H1 (cell line): ENCODE data around the gene KRTAP10-7. TPM values are rescaled to one million over a fixed set of nuclear protein-coding genes. Genes with fewer than 3 reads are reported as not detected.
"Not testable (repeated sequence)": the region's sequence is repeated elsewhere in the genome, so short reads cannot be mapped to it uniquely, and the experiment has no call there.

Experiments
- CTCF ChIA-PET: fragments of 300-600 bp; sonication (Branson Sonifier 250); formaldehyde crosslinking; loops from one replicate; lab custom pipeline; 2021; ENCODE audit not compliant: partially characterized antibody; lab: Charles Lee
- POLR2A ChIA-PET: fragments of 300-600 bp; sonication (Branson Sonifier 250); formaldehyde crosslinking; loops from one replicate; lab custom pipeline; 2021; ENCODE audit warnings: inconsistent platforms; ENCODE audit not compliant: partially characterized antibody; lab: Charles Lee
- DNase-seq, 2 experiments: peaks; one replicate each; pipeline versions ENCODE4 v3.0.0 to v3.0.0-alpha.2; 2010 to 2022; ENCODE audit warnings: low spot score in 2 of 2, low read depth in 1 of 2, mixed read lengths in 1 of 2
- FAIRE-seq: peaks from 2 replicates; lab custom pipeline; 2011; peaks lifted over from hg19 to GRCh38; lab: Jason Lieb, UNC
- H2AFZ ChIP-seq: 2 replicates; pipeline ENCODE4 v1.8.1; 2012; ENCODE audit warnings: low read length, inconsistent platforms
- H2AK5ac ChIP-seq: 2 replicates; pipeline ENCODE4 v1.6.1; 2013; ENCODE audit warnings: low read depth, low read length
- H2BK120ac ChIP-seq: replicated peaks from 2 replicates; pipeline ENCODE3; 2013; ENCODE audit warnings: low read depth, low read length, inconsistent platforms
- H2BK12ac ChIP-seq: 2 replicates; pipeline ENCODE4 v1.6.1; 2013; ENCODE audit warnings: low read depth, low read length
- H2BK15ac ChIP-seq: 2 replicates; pipeline ENCODE4 v1.6.1; 2013; ENCODE audit warnings: low read length
- H2BK20ac ChIP-seq: 2 replicates; pipeline ENCODE4 v1.6.1; 2013; ENCODE audit warnings: low read length
- H2BK5ac ChIP-seq: 2 replicates; pipeline ENCODE4 v1.6.1; 2013; ENCODE audit warnings: low read depth, low read length
- H3K14ac ChIP-seq: 2 replicates; pipeline ENCODE4 v1.6.1; 2013; ENCODE audit warnings: inconsistent platforms; ENCODE audit not compliant: insufficient read length
- H3K18ac ChIP-seq: 2 replicates; pipeline ENCODE4 v1.6.1; 2013; ENCODE audit warnings: low read length; ENCODE audit errors: extremely low read depth
- H3K23ac ChIP-seq: 2 replicates; pipeline ENCODE4 v1.6.1; 2013; ENCODE audit warnings: inconsistent platforms; ENCODE audit not compliant: insufficient read length
- H3K23me2 ChIP-seq: 2 replicates; pipeline ENCODE4 v1.6.1; 2013; ENCODE audit warnings: low read depth, low read length
- H3K27ac ChIP-seq: 2 replicates; pipeline ENCODE4 v1.6.1; 2011; ENCODE audit warnings: low read depth, low read length, inconsistent platforms
- H3K27me3 ChIP-seq, 4 experiments: replicated peaks in 1 of 4; 1 replicate in 1 of 4; 2 replicates in 3 of 4; pipeline versions ENCODE4 v1.6.1 to v1.8.1; 2011 to 2013; ENCODE audit warnings: low read length in 3 of 4, mild to moderate bottlenecking in 3 of 4, inconsistent platforms in 2 of 4, mixed read lengths in 2 of 4, moderate library complexity in 1 of 4; ENCODE audit not compliant: control insufficient read depth in 3 of 4, insufficient read depth in 3 of 4; ENCODE audit errors: extremely low read depth in 1 of 4
- H3K36me3 ChIP-seq, 4 experiments: 2 replicates each; pipeline versions ENCODE4 v1.6.1 to v1.8.1; 2011 to 2013; ENCODE audit warnings: mild to moderate bottlenecking in 4 of 4, low read length in 3 of 4, moderate library complexity in 2 of 4, control low read depth in 1 of 4, inconsistent platforms in 1 of 4; ENCODE audit not compliant: insufficient read depth in 4 of 4, control insufficient read depth in 2 of 4
- H3K4ac ChIP-seq: replicated peaks from 2 replicates; pipeline ENCODE3; 2013; ENCODE audit warnings: low read length, low read depth, mixed read lengths, inconsistent platforms; ENCODE audit not compliant: insufficient read length
- H3K4me1 ChIP-seq, 4 experiments: replicated peaks in 1 of 4; 1 replicate in 1 of 4; 2 replicates in 3 of 4; pipeline versions ENCODE4 v1.6.1 to v1.8.1; 2011 to 2013; ENCODE audit warnings: low read length in 3 of 4, inconsistent platforms in 2 of 4, mixed read lengths in 1 of 4; ENCODE audit not compliant: insufficient read depth in 4 of 4, control insufficient read depth in 3 of 4
- H3K4me2 ChIP-seq, 2 experiments: 2 replicates each; pipeline versions ENCODE4 v1.6.1 to v1.8.1; 2011 to 2013; ENCODE audit warnings: low read depth in 2 of 2, low read length in 2 of 2, control low read depth in 1 of 2, inconsistent platforms in 1 of 2, mild to moderate bottlenecking in 1 of 2; ENCODE audit not compliant: insufficient read depth in 1 of 2
- H3K4me3 ChIP-seq, 4 experiments: fragments of 200-600, 300-600 bp in 1 of 4; sonication (generic), shearing (Covaris generic), sonication (Bioruptor Twin) in 1 of 4; 2 replicates each; pipeline versions ENCODE4 v1.5.1 to v1.8.1; 2011 to 2016; ENCODE audit warnings: low read length in 4 of 4, low read depth in 3 of 4, control low read depth in 2 of 4, inconsistent platforms in 2 of 4, mild to moderate bottlenecking in 2 of 4, mixed read lengths in 1 of 4, moderate library complexity in 1 of 4; ENCODE audit not compliant: insufficient read depth in 2 of 4; ENCODE audit errors: extremely low read depth in 1 of 4
- H3K56ac ChIP-seq: replicated peaks from 2 replicates; pipeline ENCODE3; 2013; ENCODE audit warnings: low read depth, mild to moderate bottlenecking, mixed read lengths, low read length, inconsistent platforms; ENCODE audit not compliant: insufficient read length
- H3K79me1 ChIP-seq: 2 replicates; pipeline ENCODE4 v1.6.1; 2013; ENCODE audit warnings: low read depth, low read length, control low read depth
- H3K79me2 ChIP-seq, 2 experiments: 2 replicates each; pipeline versions ENCODE4 v1.6.1 to v1.8.1; 2012 to 2013; ENCODE audit warnings: low read length in 2 of 2, mild to moderate bottlenecking in 2 of 2, inconsistent platforms in 1 of 2; ENCODE audit not compliant: insufficient read depth in 2 of 2, control insufficient read depth in 1 of 2
- H3K9ac ChIP-seq, 4 experiments: replicated peaks in 1 of 4; 1 replicate in 1 of 4; 2 replicates in 3 of 4; pipeline versions ENCODE4 v1.6.1 to v1.8.1; 2011 to 2013; ENCODE audit warnings: low read depth in 3 of 4, low read length in 3 of 4, control low read depth in 2 of 4, mild to moderate bottlenecking in 2 of 4, moderate library complexity in 2 of 4, inconsistent platforms in 1 of 4; ENCODE audit errors: extremely low read depth in 1 of 4
- H3K9me3 ChIP-seq, 2 experiments: 2 replicates each; pipeline versions ENCODE4 v1.6.1 to v1.8.1; 2012 to 2013; ENCODE audit warnings: mild to moderate bottlenecking in 2 of 2, moderate library complexity in 2 of 2, control low read depth in 1 of 2, inconsistent platforms in 1 of 2, low read depth in 1 of 2, low read length in 1 of 2, mixed read lengths in 1 of 2; ENCODE audit not compliant: insufficient read depth in 2 of 2
- H4K20me1 ChIP-seq, 2 experiments: replicated peaks in 1 of 2; 2 replicates each; pipeline versions ENCODE3 to v1.8.1; 2011 to 2013; ENCODE audit warnings: inconsistent platforms in 2 of 2, low read length in 2 of 2, mild to moderate bottlenecking in 1 of 2; ENCODE audit not compliant: insufficient read depth in 2 of 2, control insufficient read depth in 1 of 2
- H4K5ac ChIP-seq: 2 replicates; pipeline ENCODE4 v1.6.1; 2013; ENCODE audit warnings: low read length, low read depth, mixed read lengths, inconsistent platforms; ENCODE audit not compliant: insufficient read length
- H4K8ac ChIP-seq: 2 replicates; pipeline ENCODE4 v1.8.0; 2013; ENCODE audit warnings: mild to moderate bottlenecking, moderate library complexity, low read length, inconsistent platforms; ENCODE audit not compliant: insufficient read depth; ENCODE audit errors: extremely low read depth
- H4K91ac ChIP-seq: replicated peaks from 2 replicates; pipeline ENCODE3; 2013; ENCODE audit warnings: low read length, mixed read lengths, inconsistent platforms; ENCODE audit not compliant: insufficient read length
- KDM1A ChIP-seq: fragments of 200-600, 300-600 bp; sonication (generic); IDR thresholded peaks from 2 replicates; pipeline ENCODE4 v1.7.1; 2016; ENCODE audit warnings: mild to moderate bottlenecking, low read length, borderline replicate concordance
- WGBS, 2 experiments: shearing (Covaris generic) in 1 of 2; methylation state at CpG; one replicate each; pipeline versions ENCODE4 v1.1.6 to v1.1.7; 2013 to 2015; ENCODE audit warnings: low lambda C conversion rate in 2 of 2, mixed read lengths in 2 of 2, inconsistent platforms in 1 of 2, low coverage in 1 of 2, missing lambda C conversion rate in 1 of 2; ENCODE audit not compliant: insufficient replicate concordance in 2 of 2, insufficient coverage in 1 of 2, insufficient read length in 1 of 2; ENCODE audit errors: extremely low coverage in 1 of 2, missing lambda C conversion rate in 1 of 2; 5-methylcytosine and 5-hydroxymethylcytosine counted together
- polyA plus RNA-seq, 7 experiments: library from polyadenylated mRNA; depleted of rRNA in 3 of 7; stranded (reverse) in 5 of 7; unstranded in 2 of 7; fragments of >200 nt in 5 of 7; fragments of 200-250 nt in 2 of 7; gene quantifications; 1 replicate in 5 of 7; 2 replicates in 1 of 7; 4 replicates in 1 of 7; pipeline versions ENCODE4 v1.2.1 to v1.2.3, GENCODE V29; 2011 to 2013; ENCODE audit warnings: missing spikeins in 2 of 7, mixed read lengths in 2 of 7
- total RNA-seq: library from RNA; stranded (reverse); fragmentation: NEBNext Ultra II Directional; extraction: Animal tissue kit (Norgen Biotek cat#: 25700); gene quantifications from 2 replicates; pipeline ENCODE4 v1.2.1, GENCODE V29; 2021

The KRTAP10-7 gene
- total and polyA plus RNA-seq, 2 of the 8 experiments (the other 6 are each of a cell fraction or from before 2014, with no cell fraction given) = not detected

- Histone ChIP-seq H3K4me1 (peaks cover 0 to 14% (median 4%) of the 10 kb centered on the region in 4 experiments; a peak in 3 of 7 replicates), H3K18ac (peak within 1 kb of the TSS; percentile 60), H2BK5ac (peak within 1 kb of the TSS; percentile 24), H2BK15ac (peak within 1 kb of the TSS; percentile 61; the same call in 1 of the 2 replicates), H2AK5ac (0 out of 2 replicates have a peak within 1 kb of the TSS, but pooled peaks have one; percentile 6), H2BK12ac (peak within 1 kb of the TSS; percentile 80; the same call in 1 of the 2 replicates)
- 0 out of 2 replicates have a peak, but pooled peaks have one; percentile 27 for TF ChIP-seq KDM1A
- H4K5ac ChIP-seq, H3K79me1 ChIP-seq, H2BK20ac ChIP-seq, H3K4me2 ChIP-seq, H3K14ac ChIP-seq, H4K91ac ChIP-seq, H2AFZ ChIP-seq, H2BK120ac ChIP-seq, H3K9ac ChIP-seq, H3K27me3 ChIP-seq, H3K23ac ChIP-seq, H3K23me2 ChIP-seq, H3K9me3 ChIP-seq, H3K56ac ChIP-seq, FAIRE-seq, H3K4ac ChIP-seq, H4K20me1 ChIP-seq, H3K79me2 ChIP-seq, DNase-seq, H4K8ac ChIP-seq, H3K27ac ChIP-seq, H3K36me3 ChIP-seq, H3K4me3 ChIP-seq: not testable (repeated sequence)
- ChIA-PET POLR2A (interaction anchor here (1.1 kb wide), 1 partner anchor 39 kb away, joined by 4 read pairs; no protein-coding TSS in a partner anchor), CTCF (interaction anchor here (0.6 to 2.5 kb wide), 6 partner anchors 9 to 153 kb away, joined by 3 to 8 read pairs (median 5); no protein-coding TSS in a partner anchor)
- WGBS, 2 experiments = 94% methylated on average over 9 of the region's 21 CpGs; no CpG with 5 or more reads in 1 of the 2 experiments
Observed at GRCh38 chr21:44646366-44647221, 46.2 kb downstream of the KRTAP10-7 start, which contains the start of gene KRTAP10-11. Gene KRTAP10-11, plus strand, starts transcription at chr21:44646414. Its CDS starts 45 bp downstream, at chr21:44646459.
